CD4-positive, alpha-beta memory T cell (primary cell): ENCODE data around the gene PXDC1. TPM values are rescaled to one million over a fixed set of nuclear protein-coding genes. Genes with fewer than 3 reads are reported as not detected.

Source experiments
- CTCF ChIA-PET: fragments of 350-600 bp; sonication (Branson Sonifier 250); formaldehyde crosslinking; loops from one replicate; lab custom pipeline; 2021; ENCODE audit warnings: inconsistent platforms; ENCODE audit not compliant: partially characterized antibody; lab: Charles Lee
- POLR2A ChIA-PET: fragments of 350-600 bp; sonication (Branson Sonifier 250); formaldehyde crosslinking; loops from one replicate; lab custom pipeline; 2021; ENCODE audit not compliant: partially characterized antibody; lab: Charles Lee
- DNase-seq, 5 donors: peaks; one replicate each; pipeline versions ENCODE4 v3.0.0 to v3.0.0-alpha.2; 2020 to 2022; ENCODE audit warnings: mixed read lengths in 1 of 5
- H3K27ac ChIP-seq: one replicate; pipeline ENCODE4 v1.7.0; 2013; ENCODE audit warnings: low read depth, low read length
- H3K27me3 ChIP-seq: 2 replicates; pipeline ENCODE4 v1.7.0; 2013; ENCODE audit warnings: mild to moderate bottlenecking, low read length, moderate library complexity; ENCODE audit not compliant: insufficient read depth
- H3K36me3 ChIP-seq: 2 replicates; pipeline ENCODE4 v1.7.0; 2013; ENCODE audit warnings: mild to moderate bottlenecking, low read length, moderate library complexity; ENCODE audit not compliant: insufficient read depth
- H3K4me1 ChIP-seq: 2 replicates; pipeline ENCODE4 v1.7.0; 2013; ENCODE audit warnings: mild to moderate bottlenecking, low read length, moderate library complexity; ENCODE audit not compliant: insufficient read depth
- H3K4me3 ChIP-seq, 2 donors: one replicate each; pipeline ENCODE4 v1.7.0; 2013; ENCODE audit warnings: low read length in 2 of 2, mild to moderate bottlenecking in 1 of 2
- H3K9me3 ChIP-seq, 2 donors: one replicate each; pipeline ENCODE4 v1.7.0; 2013; ENCODE audit warnings: low read length in 2 of 2, control low read depth in 1 of 2; ENCODE audit not compliant: control insufficient read depth in 1 of 2
- H3K27ac Mint-ChIP-seq, 7 donors: one replicate each; pipeline ENCODE4 v1.8.0; 2020 to 2021; ENCODE audit warnings: mixed read lengths in 7 of 7, mild to moderate bottlenecking in 6 of 7, inconsistent platforms in 3 of 7, moderate library complexity in 3 of 7
- H3K27me3 Mint-ChIP-seq, 2 donors: one replicate each; pipeline ENCODE4 v1.8.0; 2020 to 2021; ENCODE audit warnings: mixed read lengths in 2 of 2
- H3K36me3 Mint-ChIP-seq, 2 donors: one replicate each; pipeline ENCODE4 v1.8.0; 2020 to 2021; ENCODE audit warnings: mixed read lengths in 2 of 2, inconsistent platforms in 1 of 2, mild to moderate bottlenecking in 1 of 2
- H3K4me1 Mint-ChIP-seq, 4 donors: one replicate each; pipeline ENCODE4 v1.8.0; 2020 to 2021; ENCODE audit warnings: mixed read lengths in 4 of 4, mild to moderate bottlenecking in 1 of 4
- H3K4me3 Mint-ChIP-seq, 8 donors: one replicate each; pipeline ENCODE4 v1.8.0; 2020 to 2021; ENCODE audit warnings: mixed read lengths in 8 of 8, mild to moderate bottlenecking in 7 of 8, moderate library complexity in 6 of 8, inconsistent platforms in 3 of 8
- H3K9me3 Mint-ChIP-seq, 8 donors: one replicate each; pipeline ENCODE4 v1.8.0; 2020 to 2021; ENCODE audit warnings: mixed read lengths in 8 of 8, mild to moderate bottlenecking in 5 of 8, inconsistent platforms in 3 of 8, moderate library complexity in 1 of 8
- intact Hi-C: fragments of 100-400 bp; cut with micrococcal nuclease; formaldehyde crosslinking; loops from one replicate; pipeline ENCODE4 v1.15.1; 2023
- polyA plus RNA-seq, 2 donors: library from polyadenylated mRNA; unstranded; fragments of 300-500 nt; fragmentation: Illumina TruSeq; gene quantifications; one replicate each; pipeline ENCODE4 v1.2.3, GENCODE V29; 2021
- total RNA-seq, 2 experiments: library from RNA; stranded (reverse); gene quantifications; one replicate each; pipeline ENCODE4 v1.2.3, GENCODE V29; 2021

PXDC1 gene
- total and polyA plus RNA-seq, 4 experiments from 2014 or later: 0.50 to 0.52 TPM; not detected in 2

DNA sequence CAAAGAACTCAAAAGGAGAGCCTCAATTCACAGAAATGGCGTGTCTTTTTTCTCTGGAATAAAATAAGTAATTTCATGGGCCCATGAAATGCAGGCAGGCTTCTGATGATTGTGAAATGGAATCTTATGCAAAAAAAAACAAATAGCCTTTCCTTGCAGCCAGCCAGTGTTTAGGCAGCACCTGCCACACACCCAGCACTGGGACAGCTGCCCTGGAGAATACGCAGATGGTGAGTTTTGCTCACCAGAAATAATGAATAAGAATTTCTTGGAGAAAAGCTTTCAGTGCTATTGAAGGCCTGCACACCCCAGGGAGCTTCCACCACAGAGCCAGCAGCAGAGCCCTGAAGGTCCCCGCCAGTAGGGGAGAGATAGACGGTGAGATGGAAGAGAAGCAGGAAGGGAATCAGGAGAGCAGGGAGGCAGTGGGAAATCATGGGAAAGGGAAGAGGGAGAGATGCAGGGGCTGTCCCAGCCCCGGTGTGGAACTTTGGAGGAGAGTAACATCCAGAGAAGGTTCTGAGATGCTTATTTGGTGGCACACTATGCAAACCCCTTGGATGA is 54.9 kb downstream of the PXDC1 start:
- CTCF ChIA-PET: interaction anchor here (1.0 kb wide), 1 partner anchor 35 kb away, joined by 4 read pairs; no protein-coding TSS in a partner anchor
- intact Hi-C loops: no loop called here
- H3K36me3 Mint-ChIP-seq: no peaks in the 10 kb centered on the region
- no peak overlapping the region for H3K27ac ChIP-seq
- peaks cover under 1% of the 10 kb centered on the region for H3K27me3 ChIP-seq
- peaks cover 7 to 13% of the 10 kb centered on the region in 2 donors for H3K27me3 Mint-ChIP-seq
- H3K4me1 ChIP-seq: no peaks in the 10 kb centered on the region
- no peaks in the 10 kb centered on the region for H3K9me3 ChIP-seq
- no peak overlapping the region for H3K4me3 Mint-ChIP-seq
- H3K9me3 Mint-ChIP-seq: peaks cover 0 to 16% (median 6%) of the 10 kb centered on the region in 8 donors
- DNase-seq: no peak
- no peaks in the 10 kb centered on the region for H3K4me1 Mint-ChIP-seq
- POLR2A ChIA-PET: no interaction called here
- H3K4me3 ChIP-seq: no peak overlapping the region
- H3K36me3 ChIP-seq: no peaks in the 10 kb centered on the region
- H3K27ac Mint-ChIP-seq: no peak overlapping the region

- Mint-ChIP-seq H3K27me3 (peaks cover 9 to 15% of the 10 kb centered on the region in 2 donors), H3K9me3 (peaks cover 0 to 16% (median 6%) of the 10 kb centered on the region in 8 donors), H3K4me3 (no peak overlapping the region), H3K36me3 (no peaks in the 10 kb centered on the region), H3K4me1 (no peaks in the 10 kb centered on the region), H3K27ac (no peak overlapping the region)
- H3K27ac ChIP-seq: no peak overlapping the region
- no peaks in the 10 kb centered on the region for H3K36me3 ChIP-seq
- H3K9me3 ChIP-seq: no peaks in the 10 kb centered on the region
- DNase-seq: no peak
- H3K27me3 ChIP-seq: no peaks in the 10 kb centered on the region
- H3K4me3 ChIP-seq: no peak overlapping the region
- H3K4me1 ChIP-seq: no peaks in the 10 kb centered on the region
- intact Hi-C loops: no loop called here
- POLR2A ChIA-PET: no interaction called here
- CTCF ChIA-PET: interaction anchor here (1.0 kb wide), 1 partner anchor 36 kb away, joined by 4 read pairs; no protein-coding TSS in a partner anchor
These were observed 56.3 kb downstream of the PXDC1 start for GRCh38 chr6:3695065-3695817.

GRCh38 chr6:3693831-3694230 is 57.7 kb downstream of the PXDC1 start:
- H3K4me1 ChIP-seq: no peaks in the 10 kb centered on the region
- no peak for DNase-seq
- Mint-ChIP-seq H3K9me3 (peaks cover 0 to 12% (median 3%) of the 10 kb centered on the region in 8 donors), H3K27me3 (peaks cover 8 to 12% of the 10 kb centered on the region in 2 donors), H3K27ac (peak overlapping the region in 1 of 7 donors; percentile 25), H3K4me3 (no peak overlapping the region), H3K4me1 (no peaks in the 10 kb centered on the region), H3K36me3 (no peaks in the 10 kb centered on the region)
- POLR2A ChIA-PET: no interaction called here
- H3K27ac ChIP-seq: no peak overlapping the region
- H3K4me3 ChIP-seq: no peak overlapping the region
- H3K27me3 ChIP-seq: no peaks in the 10 kb centered on the region
- intact Hi-C loops: no loop called here
- no peaks in the 10 kb centered on the region for H3K9me3 ChIP-seq
- no peaks in the 10 kb centered on the region for H3K36me3 ChIP-seq
- CTCF ChIA-PET: no interaction called here

- ChIA-PET CTCF (no interaction called here), POLR2A (no interaction called here)
These were observed 61.0 kb downstream of the PXDC1 start for GRCh38 chr6:3690506-3690905.

GRCh38 chr6:3687847-3688246 is 63.7 kb downstream of the PXDC1 start:
- Histone ChIP-seq H3K27me3 (peaks cover 6% of the 10 kb centered on the region), H3K4me1 (no peaks in the 10 kb centered on the region), H3K9me3 (no peaks in the 10 kb centered on the region), H3K36me3 (no peaks in the 10 kb centered on the region), H3K27ac (no peak overlapping the region), H3K4me3 (no peak overlapping the region)
- H3K27me3 Mint-ChIP-seq: peaks cover 6 to 9% of the 10 kb centered on the region in 2 donors
- intact Hi-C loops: no loop called here
- no peak overlapping the region for H3K27ac Mint-ChIP-seq
- H3K9me3 Mint-ChIP-seq: no peaks in the 10 kb centered on the region
- ChIA-PET POLR2A (no interaction called here), CTCF (no interaction called here)
- no peak for DNase-seq
- H3K36me3 Mint-ChIP-seq: no peaks in the 10 kb centered on the region
- no peak overlapping the region for H3K4me3 Mint-ChIP-seq
- H3K4me1 Mint-ChIP-seq: no peaks in the 10 kb centered on the region

More at GRCh38 chr6:3690506-3690905, 61.0 kb downstream of the PXDC1 start:
- no peak for DNase-seq
- no peak overlapping the region for H3K4me3 ChIP-seq
- H3K36me3 ChIP-seq: no peaks in the 10 kb centered on the region
- H3K9me3 ChIP-seq: no peaks in the 10 kb centered on the region
- Mint-ChIP-seq H3K36me3 (no peaks in the 10 kb centered on the region), H3K9me3 (no peaks in the 10 kb centered on the region), H3K27me3 (peaks cover 6% of the 10 kb centered on the region in 2 donors), H3K4me1 (no peaks in the 10 kb centered on the region), H3K4me3 (no peak overlapping the region), H3K27ac (no peak overlapping the region)
- H3K4me1 ChIP-seq: no peaks in the 10 kb centered on the region
- intact Hi-C loops: no loop called here
- peaks cover 6% of the 10 kb centered on the region for H3K27me3 ChIP-seq
- no peak overlapping the region for H3K27ac ChIP-seq

DNA sequence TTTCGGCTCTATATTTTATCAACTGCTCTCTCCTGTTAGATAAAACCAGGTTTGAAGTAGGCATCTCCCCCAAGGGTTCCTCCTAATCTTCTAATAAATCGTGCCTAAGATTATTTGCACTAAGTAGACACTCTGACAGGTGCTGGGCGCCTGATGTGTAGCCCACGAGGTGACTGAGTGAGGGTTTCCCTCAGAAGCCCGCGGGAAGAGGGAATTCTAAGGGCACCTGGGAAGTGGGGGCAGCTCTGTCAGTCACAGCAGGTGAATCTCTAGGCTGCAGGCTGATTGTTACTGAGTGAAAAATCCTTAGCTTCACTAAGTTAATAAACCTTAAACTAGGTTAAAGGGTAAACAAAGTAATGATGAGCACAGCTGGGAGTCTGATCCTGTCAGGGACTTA is 68.2 kb downstream of the PXDC1 start:
- Mint-ChIP-seq H3K4me1 (no peaks in the 10 kb centered on the region), H3K9me3 (peaks cover 0 to 13% (median 5%) of the 10 kb centered on the region in 8 donors), H3K36me3 (no peaks in the 10 kb centered on the region), H3K4me3 (no peak overlapping the region), H3K27me3 (peaks cover 12 to 16% of the 10 kb centered on the region in 2 donors), H3K27ac (no peak overlapping the region)
- intact Hi-C loops: no loop called here
- DNase-seq: no peak
- ChIA-PET POLR2A (no interaction called here), CTCF (no interaction called here)
- Histone ChIP-seq H3K4me3 (no peak overlapping the region), H3K27me3 (peaks cover 6% of the 10 kb centered on the region), H3K9me3 (no peaks in the 10 kb centered on the region), H3K27ac (no peak overlapping the region), H3K4me1 (no peaks in the 10 kb centered on the region), H3K36me3 (no peaks in the 10 kb centered on the region)

DNA sequence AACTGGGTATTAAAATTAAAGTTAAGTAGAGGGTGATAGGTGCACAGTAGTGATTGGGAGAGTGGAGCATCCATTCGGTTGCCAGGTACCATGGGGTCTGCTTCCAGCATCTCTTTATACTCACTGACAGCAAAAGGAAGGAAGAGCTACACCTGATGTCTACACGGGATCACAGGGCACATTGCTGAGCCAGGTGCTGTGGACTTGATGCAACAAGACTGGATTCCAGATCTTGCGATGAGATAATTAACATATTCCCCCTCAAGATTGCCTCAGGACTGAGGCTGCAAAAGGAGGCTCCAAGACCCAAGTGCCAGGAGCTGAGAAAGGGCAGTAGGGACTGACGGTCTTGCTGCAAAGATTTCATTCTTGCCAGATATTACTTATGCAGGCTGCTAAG is 72.6 kb downstream of the PXDC1 start:
- H3K4me3 Mint-ChIP-seq: no peak overlapping the region
- no peaks in the 10 kb centered on the region for H3K4me1 Mint-ChIP-seq
- Histone ChIP-seq H3K27me3 (no peaks in the 10 kb centered on the region), H3K9me3 (no peaks in the 10 kb centered on the region), H3K36me3 (no peaks in the 10 kb centered on the region), H3K4me1 (no peaks in the 10 kb centered on the region), H3K4me3 (no peak overlapping the region), H3K27ac (no peak overlapping the region)
- intact Hi-C loops: no loop called here
- peaks cover 0 to 24% (median 6%) of the 10 kb centered on the region in 8 donors for H3K9me3 Mint-ChIP-seq
- no peak overlapping the region for H3K27ac Mint-ChIP-seq
- ChIA-PET CTCF (no interaction called here), POLR2A (no interaction called here)
- no peaks in the 10 kb centered on the region for H3K36me3 Mint-ChIP-seq
- no peak for DNase-seq
- H3K27me3 Mint-ChIP-seq: peaks cover 12 to 18% of the 10 kb centered on the region in 2 donors
